Measurements from ENCODE around the gene CDC42. TPM values are rescaled to one million over a fixed set of nuclear protein-coding genes. Genes with fewer than 3 reads are reported as not detected.

CDC42 gene
- total RNA-seq, 4 donors from 2014 or later = 177 to 243 (median 204) TPM

DNA sequence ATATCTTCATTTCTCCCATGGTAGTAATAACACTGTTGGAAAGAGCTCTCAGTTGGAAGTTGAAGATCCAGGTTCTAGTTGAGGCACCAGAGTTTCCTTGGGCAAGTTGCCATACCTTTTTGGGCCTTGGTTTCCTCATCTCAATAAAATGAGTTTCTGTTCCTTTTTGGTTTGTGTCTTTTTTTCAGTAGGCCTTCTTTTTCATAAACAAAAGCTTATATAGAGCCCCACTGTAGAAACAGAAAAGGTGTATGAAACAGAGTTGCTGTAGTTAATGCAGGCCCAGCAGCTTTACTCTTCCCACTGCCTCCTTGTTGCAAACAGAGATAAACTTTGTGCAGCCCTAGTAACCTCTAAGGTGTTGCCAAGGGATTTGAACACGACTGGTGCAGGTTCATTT lies 48.7 kb downstream of the CDC42 start:
- peaks cover 16 to 63% (median 36%) of the 10 kb centered on the region in 4 donors for H3K36me3 ChIP-seq
- no peaks in the 10 kb centered on the region for H3K27me3 ChIP-seq
- intact Hi-C loops (cut with DNase I) = loop anchor here (10.0 kb wide), 1 partner anchor 544 kb away; the partner anchor contains the start of gene C1QC
- H3K4me3 ChIP-seq = no peak overlapping the region
- no peak for DNase-seq (ENCODE audit: extremely low spot score)
- peaks cover 9 to 32% (median 20%) of the 10 kb centered on the region in 4 donors for H3K4me1 ChIP-seq
- H3K9me3 ChIP-seq = no peaks in the 10 kb centered on the region
- WGBS = 57% methylated on average over 1 of the region's 1 CpG
- no peak overlapping the region for H3K27ac ChIP-seq (replicated peaks in 1 of 4)
- TF ChIP-seq EP300 (IDR thresholded peaks at IDR 0.05) = no peak
- TF ChIP-seq POLR2A (IDR thresholded peaks at IDR 0.05; ENCODE audit: low read depth) = no peak
- no peak for TF ChIP-seq POLR2AphosphoS5 (IDR thresholded peaks at IDR 0.05)
- TF ChIP-seq, protein P1, sequence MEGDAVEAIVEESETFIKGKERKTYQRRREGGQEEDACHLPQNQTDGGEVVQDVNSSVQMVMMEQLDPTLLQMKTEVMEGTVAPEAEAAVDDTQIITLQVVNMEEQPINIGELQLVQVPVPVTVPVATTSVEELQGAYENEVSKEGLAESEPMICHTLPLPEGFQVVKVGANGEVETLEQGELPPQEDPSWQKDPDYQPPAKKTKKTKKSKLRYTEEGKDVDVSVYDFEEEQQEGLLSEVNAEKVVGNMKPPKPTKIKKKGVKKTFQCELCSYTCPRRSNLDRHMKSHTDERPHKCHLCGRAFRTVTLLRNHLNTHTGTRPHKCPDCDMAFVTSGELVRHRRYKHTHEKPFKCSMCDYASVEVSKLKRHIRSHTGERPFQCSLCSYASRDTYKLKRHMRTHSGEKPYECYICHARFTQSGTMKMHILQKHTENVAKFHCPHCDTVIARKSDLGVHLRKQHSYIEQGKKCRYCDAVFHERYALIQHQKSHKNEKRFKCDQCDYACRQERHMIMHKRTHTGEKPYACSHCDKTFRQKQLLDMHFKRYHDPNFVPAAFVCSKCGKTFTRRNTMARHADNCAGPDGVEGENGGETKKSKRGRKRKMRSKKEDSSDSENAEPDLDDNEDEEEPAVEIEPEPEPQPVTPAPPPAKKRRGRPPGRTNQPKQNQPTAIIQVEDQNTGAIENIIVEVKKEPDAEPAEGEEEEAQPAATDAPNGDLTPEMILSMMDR (IDR thresholded peaks at IDR 0.05) = no peak

DNA sequence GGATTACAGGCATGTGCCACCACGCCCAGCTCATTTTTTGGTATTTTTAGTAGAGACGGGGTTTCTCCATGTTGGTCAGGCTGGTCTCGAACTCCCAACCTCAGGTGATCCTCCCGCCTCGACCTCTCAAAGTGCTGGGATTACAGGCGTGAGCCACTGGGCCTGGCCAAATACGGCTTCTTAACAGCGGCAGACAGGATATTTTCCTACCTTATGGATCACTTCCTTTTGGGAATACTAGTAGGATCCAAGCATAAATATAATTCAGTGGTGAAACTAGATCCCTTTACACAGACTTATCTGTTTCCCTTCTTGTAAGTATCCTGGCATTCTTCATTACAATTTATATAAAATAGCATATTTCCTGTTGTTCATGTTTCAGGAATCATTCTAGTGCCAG lies 49.5 kb downstream of the CDC42 start:
- Histone ChIP-seq H3K4me1 (peaks cover 10 to 40% (median 19%) of the 10 kb centered on the region in 4 donors), H3K27me3 (no peaks in the 10 kb centered on the region), H3K9me3 (no peaks in the 10 kb centered on the region), H3K4me3 (no peak overlapping the region), H3K36me3 (peaks cover 8 to 63% (median 29%) of the 10 kb centered on the region in 4 donors), H3K27ac (replicated peaks in 1 of 4) (no peak overlapping the region)
- TF ChIP-seq EP300 (IDR thresholded peaks at IDR 0.05) (no peak), POLR2A (IDR thresholded peaks at IDR 0.05; ENCODE audit: low read depth) (no peak), POLR2AphosphoS5 (IDR thresholded peaks at IDR 0.05) (no peak)
- TF ChIP-seq, protein P1 (IDR thresholded peaks at IDR 0.05) = no peak
- DNase-seq (ENCODE audit: extremely low spot score) = no peak
- intact Hi-C loops (cut with DNase I) = loop anchor here (10.0 kb wide), 1 partner anchor 543 kb away; the partner anchor contains the start of gene C1QC
- 87% methylated on average over 8 of the region's 8 CpGs for WGBS

DNA sequence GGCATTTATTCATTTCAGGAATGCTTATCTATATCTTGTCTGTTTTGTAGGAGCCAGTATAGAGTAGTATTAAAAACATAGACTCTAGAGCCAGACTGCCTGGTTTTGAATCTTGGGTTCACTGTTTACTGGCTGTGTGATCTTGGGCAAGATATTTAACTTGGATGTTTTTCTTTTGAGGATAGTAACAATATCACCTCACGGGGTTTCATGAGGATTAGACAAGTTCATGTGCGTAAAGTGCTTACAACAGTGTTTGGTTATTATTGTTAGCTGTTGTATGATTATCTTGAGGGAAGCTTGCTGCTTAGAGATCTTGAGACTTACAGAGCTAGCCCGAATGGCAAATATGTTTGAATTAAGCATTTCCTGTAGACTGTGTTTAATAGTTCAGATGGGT lies 50.2 kb downstream of the CDC42 start:
- no peak for DNase-seq (ENCODE audit: extremely low spot score)
- no peaks in the 10 kb centered on the region for H3K27me3 ChIP-seq
- no peaks in the 10 kb centered on the region for H3K9me3 ChIP-seq
- WGBS = 79% methylated on average over 3 of the region's 3 CpGs
- no peak overlapping the region for H3K27ac ChIP-seq (replicated peaks in 1 of 4)
- peaks cover 9 to 46% (median 20%) of the 10 kb centered on the region in 4 donors for H3K4me1 ChIP-seq
- no peak for TF ChIP-seq EP300 (IDR thresholded peaks at IDR 0.05)
- TF ChIP-seq, protein P1 (IDR thresholded peaks at IDR 0.05) = no peak
- TF ChIP-seq POLR2A (IDR thresholded peaks at IDR 0.05; ENCODE audit: low read depth) = no peak
- TF ChIP-seq POLR2AphosphoS5 (IDR thresholded peaks at IDR 0.05) = no peak
- intact Hi-C loops (cut with DNase I) = loop anchor here (10.0 kb wide), 1 partner anchor 542 kb away; the partner anchor contains the start of gene C1QC
- peaks cover 7 to 56% (median 21%) of the 10 kb centered on the region in 4 donors for H3K36me3 ChIP-seq
- no peak overlapping the region for H3K4me3 ChIP-seq

DNA sequence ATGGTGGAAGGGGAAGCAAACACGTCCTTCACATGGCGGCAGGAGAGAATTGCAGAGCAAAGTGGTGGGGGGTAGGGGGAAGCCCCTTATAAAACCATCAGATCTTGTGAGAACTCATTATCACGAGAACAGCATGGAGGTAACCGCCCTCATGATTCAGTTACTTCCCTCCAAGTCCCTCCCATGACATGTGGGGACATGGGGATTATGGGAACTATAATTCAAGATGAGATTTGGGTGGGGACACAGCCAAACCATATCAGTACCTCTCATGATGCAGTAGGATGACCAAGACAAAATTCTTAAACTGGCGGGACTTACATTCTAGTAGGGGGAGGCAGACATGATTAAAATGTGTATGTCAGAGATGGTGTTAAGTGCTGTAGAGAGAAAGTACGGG lies 51.6 kb downstream of the CDC42 start:
- DNase-seq (ENCODE audit: extremely low spot score) = no peak
- peaks cover 1 to 52% (median 15%) of the 10 kb centered on the region in 4 donors for H3K36me3 ChIP-seq
- H3K27me3 ChIP-seq = no peaks in the 10 kb centered on the region
- 86% methylated on average over 6 of the region's 6 CpGs for WGBS
- no peak for TF ChIP-seq POLR2A (IDR thresholded peaks at IDR 0.05; ENCODE audit: low read depth)
- TF ChIP-seq POLR2AphosphoS5 (IDR thresholded peaks at IDR 0.05) = no peak
- TF ChIP-seq, protein P1 (IDR thresholded peaks at IDR 0.05) = no peak
- no peak for TF ChIP-seq EP300 (IDR thresholded peaks at IDR 0.05)
- H3K9me3 ChIP-seq = no peaks in the 10 kb centered on the region
- H3K4me1 ChIP-seq = peaks cover 16 to 59% (median 34%) of the 10 kb centered on the region in 4 donors
- H3K4me3 ChIP-seq = no peak overlapping the region
- intact Hi-C loops (cut with DNase I) = loop anchor here (10.0 kb wide), 1 partner anchor 541 kb away; the partner anchor contains the start of gene C1QC
- no peak overlapping the region for H3K27ac ChIP-seq (replicated peaks in 1 of 4)
